Activated CD4-positive, alpha-beta T cell treated with anti-CD3 and anti-CD28 coated beads, Interleukin-10, Interleukin-2, amounts not matched to agents 100 ng/mL and 50 ng/mL, durations not matched to agents 16 hours and 8 hours (primary cell): ENCODE results near the gene WDR27.

Experiments used
- DNase-seq: peaks from one replicate; pipeline ENCODE4 v3.0.0-alpha.2; 2020

Gene WDR27

DNA sequence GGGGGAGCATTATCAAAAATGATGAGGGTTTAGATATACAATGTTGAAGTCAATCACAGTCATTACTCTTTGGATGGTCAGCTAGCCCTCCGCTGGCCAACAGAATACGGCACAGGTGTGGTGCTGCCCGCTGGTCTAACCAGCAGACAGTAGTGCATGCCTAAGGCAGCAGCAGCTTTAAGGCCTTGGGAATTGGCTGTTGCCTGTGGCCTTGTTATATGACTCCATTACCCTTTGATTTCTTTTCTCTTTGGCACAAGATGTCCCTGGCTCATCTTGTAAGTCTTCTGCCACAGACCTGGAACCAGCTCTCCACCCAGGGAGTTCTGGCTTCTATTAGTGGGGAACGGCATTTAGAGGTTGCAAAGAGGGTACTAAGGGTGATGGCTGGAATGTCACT, 110.2 kb downstream of the WDR27 start:
- no peak for DNase-seq

- DNase-seq = no peak
Measured at GRCh38 chr6:169590376-169590939, 111.4 kb downstream of the WDR27 start.

DNA sequence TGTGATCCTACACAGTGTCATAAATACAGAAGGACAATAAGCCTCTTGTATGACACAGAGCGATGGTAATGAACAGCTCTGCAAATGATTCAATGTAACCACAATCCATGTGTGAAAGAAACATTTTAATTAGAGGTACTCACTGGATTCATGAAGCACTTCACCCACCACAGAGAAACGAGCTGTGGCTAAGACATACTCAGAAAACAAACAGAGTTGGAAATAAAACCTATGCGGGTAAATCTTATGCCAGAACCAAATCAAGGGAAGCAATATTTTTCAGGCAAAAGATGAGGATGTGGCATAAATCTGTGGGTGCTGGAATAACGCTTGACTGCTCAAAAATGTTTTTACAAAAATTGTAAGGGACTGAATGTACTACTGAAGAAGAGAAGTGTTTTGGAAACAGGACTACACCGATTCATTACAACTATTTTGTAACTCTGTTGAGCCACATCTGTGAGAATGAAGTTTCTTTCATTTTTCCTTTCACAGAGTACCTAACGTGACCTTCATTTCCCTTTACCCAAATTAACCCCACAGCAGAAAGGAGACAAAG, 112.1 kb downstream of the WDR27 start:
- DNase-seq = peak; percentile 53

DNA sequence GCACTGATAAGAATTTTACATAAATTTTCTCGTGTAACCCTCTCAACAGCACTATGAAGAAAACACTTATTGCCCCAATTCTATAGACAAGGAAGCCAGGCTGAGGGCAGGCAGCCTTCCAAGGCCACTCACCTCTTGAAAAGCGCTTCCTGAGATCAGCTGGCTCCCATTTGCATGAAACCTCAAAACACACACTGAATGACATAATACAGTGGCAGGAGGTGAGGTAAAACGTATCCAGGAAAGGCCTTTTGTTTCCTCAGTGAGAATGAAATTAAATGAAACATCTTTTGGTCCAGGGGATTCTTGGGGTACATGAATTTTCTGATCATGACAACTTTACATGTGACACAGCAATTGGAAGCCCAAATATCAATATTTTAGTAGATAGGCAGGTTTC, 112.5 kb downstream of the WDR27 start:
- peak; percentile 59 for DNase-seq

DNA sequence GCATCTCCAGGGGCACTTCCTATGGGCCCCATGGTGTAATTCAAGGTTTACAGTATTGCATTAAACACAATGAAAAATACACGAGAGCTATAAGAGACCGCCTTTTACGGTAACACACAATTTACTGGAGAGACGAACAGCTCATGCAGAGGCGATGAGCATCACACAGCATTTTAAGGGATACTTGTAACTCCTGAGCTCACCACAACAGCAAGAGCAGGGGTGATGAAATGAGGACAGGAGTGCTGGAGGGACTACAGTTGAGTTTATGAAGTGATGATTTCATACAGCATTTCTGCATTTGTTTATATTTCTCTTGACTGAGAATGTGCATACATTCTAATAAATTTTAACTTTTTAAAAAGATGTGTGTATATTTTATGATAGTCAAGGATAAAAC, 113.9 kb downstream of the WDR27 start:
- no peak for DNase-seq

DNA sequence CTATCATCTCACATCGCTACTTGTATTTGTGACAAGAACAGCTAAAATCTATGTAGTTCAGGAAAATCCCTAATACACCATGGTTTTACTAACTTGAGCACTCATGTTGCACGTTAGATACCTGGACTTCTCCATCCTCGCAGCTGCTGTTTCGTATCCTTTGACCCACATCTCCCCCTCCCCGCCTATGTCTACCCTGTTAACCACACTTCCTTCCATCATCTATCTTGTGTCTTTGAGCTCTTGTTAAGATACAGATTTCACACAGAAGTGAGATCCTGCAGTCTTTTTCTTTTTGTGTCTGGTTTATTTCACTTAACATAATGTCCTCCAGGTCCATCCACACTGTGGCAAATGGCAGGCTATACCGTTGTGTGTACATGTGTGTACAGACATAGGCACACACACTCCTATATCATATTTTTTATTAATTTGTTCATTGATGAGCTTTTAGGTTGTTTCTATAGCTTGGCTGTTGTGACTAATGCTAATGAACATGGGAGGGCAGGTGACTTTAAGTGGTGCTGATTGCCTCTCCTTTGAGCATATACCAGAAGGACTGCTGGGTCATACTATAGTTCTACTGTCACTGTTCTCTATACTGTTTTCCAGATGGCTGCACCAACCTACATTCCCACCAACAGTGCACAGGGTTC, 117.8 kb downstream of the WDR27 start:
- peak; percentile 11 for DNase-seq

GRCh38 chr6:169579407-169580111, 122.3 kb downstream of the WDR27 start:
- no peak for DNase-seq

GRCh38 chr6:169577974-169578373, 123.9 kb downstream of the WDR27 start:
- DNase-seq = no peak

- no peak for DNase-seq
Measured at GRCh38 chr6:169577236-169577635, 124.6 kb downstream of the WDR27 start.

- DNase-seq = no peak
Measured at GRCh38 chr6:169575821-169576220, 126.0 kb downstream of the WDR27 start.

GRCh38 chr6:169575365-169575764, 126.5 kb downstream of the WDR27 start:
- no peak for DNase-seq

DNA sequence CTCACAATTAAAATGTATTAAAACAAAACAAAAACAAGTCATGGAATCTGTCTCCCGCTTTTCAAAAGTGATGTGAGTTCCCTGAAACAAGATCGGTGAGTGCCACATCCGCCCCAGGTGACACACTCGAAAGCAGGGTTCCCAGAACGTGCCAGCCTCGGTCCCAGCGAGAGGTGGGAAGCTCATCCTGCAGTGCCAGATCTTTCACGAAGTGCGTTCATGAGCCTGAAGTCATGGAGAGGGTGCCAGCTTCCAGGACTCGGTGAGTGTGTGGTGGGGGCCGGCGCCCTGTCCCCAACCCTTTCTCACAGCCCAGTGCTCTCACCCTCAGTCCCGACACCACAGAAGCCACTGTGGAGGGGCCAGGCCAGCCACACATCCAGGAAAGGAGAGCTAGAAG, 127.4 kb downstream of the WDR27 start:
- no peak for DNase-seq

DNA sequence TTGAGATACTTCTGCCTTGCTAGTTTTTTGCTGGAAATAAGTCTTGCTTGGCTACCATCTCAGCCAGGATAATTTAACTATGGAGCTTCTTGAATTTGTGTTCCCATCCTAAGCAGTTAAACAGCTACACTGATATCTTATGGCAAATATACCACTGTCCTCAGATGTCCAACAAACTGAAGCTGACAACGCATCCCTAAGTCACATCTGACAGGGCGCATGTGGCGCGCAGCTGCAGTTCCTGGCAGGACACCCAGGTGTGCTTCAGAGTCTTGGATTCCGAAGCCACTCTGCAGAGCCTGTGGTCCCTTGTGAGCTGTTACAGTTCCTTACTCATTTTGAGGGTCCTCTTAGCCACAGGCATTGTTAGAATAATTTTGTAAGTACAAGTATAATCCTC, 127.9 kb downstream of the WDR27 start:
- DNase-seq = no peak

DNA sequence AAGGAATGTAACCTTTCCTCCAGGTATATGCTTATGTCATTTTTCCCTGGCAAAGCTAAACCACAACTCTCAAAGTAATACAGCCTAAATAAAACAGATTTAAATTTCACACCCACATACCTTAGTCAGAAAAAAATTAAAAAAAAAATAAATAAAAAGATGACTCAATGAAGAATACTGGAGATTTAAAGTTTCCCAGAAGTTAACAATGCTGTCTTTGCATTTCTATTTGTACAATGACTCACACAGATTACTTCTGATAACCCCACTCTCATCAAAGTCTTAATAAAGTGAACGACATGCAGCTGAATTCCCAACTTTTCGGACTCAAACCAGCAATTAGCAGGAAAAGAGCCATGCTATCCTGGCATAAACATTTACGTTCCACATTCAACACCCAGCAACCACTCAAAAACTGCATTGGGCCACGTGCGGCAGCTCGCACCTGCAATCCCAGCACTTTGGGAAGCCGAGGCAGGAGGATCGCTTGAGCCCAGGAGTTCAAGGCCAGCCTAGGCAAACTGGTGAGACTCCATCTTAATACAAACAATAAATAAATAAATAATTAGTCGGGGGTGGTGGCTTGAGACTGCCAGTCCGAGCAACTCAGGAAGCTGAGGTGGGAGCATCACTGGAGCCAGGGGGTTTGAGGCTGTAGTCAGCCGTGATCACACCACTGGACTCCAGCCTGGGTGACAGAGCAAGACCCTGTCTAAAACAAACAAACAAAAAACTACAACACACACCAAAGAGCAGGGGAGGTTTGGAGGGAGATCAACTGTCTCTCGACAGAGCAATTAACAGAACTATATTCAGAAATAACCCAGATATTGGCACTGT, 130.5 kb downstream of the WDR27 start:
- DNase-seq = no peak

- DNase-seq = no peak
Measured at GRCh38 chr6:169568314-169569087, 133.3 kb downstream of the WDR27 start.

- DNase-seq = no peak
Measured at GRCh38 chr6:169567819-169568218, 134.0 kb downstream of the WDR27 start.

GRCh38 chr6:169566961-169567750, 134.7 kb downstream of the WDR27 start:
- no peak for DNase-seq

DNA sequence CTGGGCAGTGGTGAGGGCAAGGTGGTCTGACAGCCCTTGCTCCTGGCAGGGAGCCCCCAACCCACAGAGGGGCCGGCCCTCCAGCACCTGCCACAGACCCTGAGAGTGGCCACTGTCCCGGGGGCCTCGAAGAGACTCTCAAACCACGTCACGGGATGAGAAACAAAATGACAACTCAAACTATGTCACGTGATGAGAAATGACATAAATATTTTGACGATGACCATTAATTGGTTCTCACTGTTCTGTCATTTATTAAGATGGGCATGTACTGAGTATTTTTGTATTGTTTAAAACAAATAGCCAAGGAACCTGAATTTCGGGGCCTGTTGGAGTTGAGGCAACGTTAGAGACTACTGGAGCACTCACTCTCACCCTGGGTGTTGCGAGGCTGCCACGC, 135.5 kb downstream of the WDR27 start:
- no peak for DNase-seq

DNA sequence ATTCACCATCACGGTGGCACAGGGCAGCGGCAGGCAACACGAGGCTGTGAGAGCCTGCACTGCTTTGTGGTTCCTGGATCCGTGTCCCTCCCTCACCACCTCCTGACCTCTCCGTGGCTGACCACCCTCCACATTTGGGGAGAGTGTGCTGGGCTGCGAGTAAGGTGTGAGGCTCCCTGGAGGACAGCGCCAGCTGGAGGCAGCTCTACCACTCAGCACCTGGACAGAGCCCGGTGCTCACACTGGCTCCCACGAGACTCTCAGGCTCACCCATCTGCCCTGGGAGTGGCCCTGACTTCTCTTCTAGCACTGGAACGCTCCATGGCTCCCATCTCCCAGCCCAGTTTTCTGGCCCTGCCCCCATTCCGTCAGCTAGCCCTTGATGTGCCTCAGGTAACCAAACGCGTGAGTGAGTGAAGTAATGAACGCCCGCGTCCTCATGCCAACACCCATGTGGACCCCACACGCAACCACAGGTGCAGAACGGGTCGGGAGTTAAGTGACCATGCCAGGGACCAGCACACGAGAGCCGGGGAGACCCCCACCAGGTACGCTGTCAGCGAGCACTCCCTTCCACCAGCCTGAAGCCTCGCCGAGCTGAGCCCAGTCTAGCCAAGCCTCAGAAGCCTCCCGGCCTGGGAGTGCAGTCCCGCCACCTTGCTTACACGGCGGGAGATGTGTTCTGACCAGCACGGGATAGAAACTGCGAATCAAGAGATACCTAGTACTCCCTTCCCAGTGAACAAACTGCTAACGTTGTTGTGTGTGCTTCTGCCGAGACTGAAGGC, 137.2 kb downstream of the WDR27 start:
- no peak for DNase-seq

DNA sequence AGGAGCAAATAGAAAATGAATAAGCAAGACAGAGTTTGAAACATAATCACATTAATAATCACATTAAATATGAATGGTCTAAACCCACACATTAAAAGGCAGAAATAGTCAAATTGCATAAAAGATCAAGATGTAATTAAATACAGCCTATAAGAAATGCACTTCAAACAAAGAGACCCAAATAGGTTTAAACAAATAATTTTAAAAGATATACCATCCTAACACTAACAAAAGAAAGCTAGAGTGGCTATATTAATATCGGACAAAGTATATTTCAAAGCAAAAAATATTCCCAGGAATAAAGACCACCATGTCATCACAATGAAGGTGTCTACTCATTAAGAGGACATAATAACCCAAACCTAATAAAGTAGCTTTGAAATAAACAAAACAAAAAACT, 140.2 kb downstream of the WDR27 start:
- DNase-seq = no peak

DNA sequence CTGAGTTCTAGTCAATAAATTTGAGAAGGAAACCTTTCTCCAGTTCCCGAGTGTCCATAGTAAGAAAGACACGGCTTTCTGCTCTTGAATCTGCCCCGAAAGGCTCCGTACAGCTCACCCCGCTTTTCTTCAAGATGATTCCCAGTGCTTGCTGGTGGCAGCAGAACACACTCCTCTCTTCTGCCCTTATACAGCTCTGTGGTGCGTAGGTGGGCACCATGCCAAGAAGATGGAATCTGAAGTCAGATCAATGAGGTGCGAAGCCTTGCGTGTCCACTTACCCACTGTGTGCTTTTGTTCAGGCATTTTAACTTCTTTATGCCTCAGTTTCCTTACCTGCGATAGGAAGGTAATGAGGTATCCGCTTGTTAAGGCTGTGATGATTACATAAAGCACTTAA, 142.2 kb downstream of the WDR27 start:
- no peak for DNase-seq
